Measurements from ENCODE around the gene TOM1.

The TOM1 gene

GRCh38 chr22:35367331-35367886 lies 67.7 kb downstream of the TOM1 start:
- in situ Hi-C loops (cut with HindIII; ENCODE audit: low sequenced_read_pairs): no loop called here
- TF ChIP-seq CTCF (IDR thresholded peaks at IDR 0.05; ENCODE audit: low read depth, low read length, missing control alignments): no peak
- no peak overlapping the region for H3K4me3 ChIP-seq (ENCODE audit: low read depth, low read length)
- DNase-seq (ENCODE audit: low read depth): no peak

GRCh38 chr22:35368386-35368785 lies 68.7 kb downstream of the TOM1 start:
- no peak for TF ChIP-seq CTCF (IDR thresholded peaks at IDR 0.05; ENCODE audit: low read depth, low read length, missing control alignments)
- H3K4me3 ChIP-seq (ENCODE audit: low read depth, low read length): no peak overlapping the region
- in situ Hi-C loops (cut with HindIII; ENCODE audit: low sequenced_read_pairs): no loop called here
- DNase-seq (ENCODE audit: low read depth): no peak

GRCh38 chr22:35369996-35370395 lies 70.3 kb downstream of the TOM1 start:
- no peak for TF ChIP-seq CTCF (IDR thresholded peaks at IDR 0.05; ENCODE audit: low read depth, low read length, missing control alignments)
- H3K4me3 ChIP-seq (ENCODE audit: low read depth, low read length): no peak overlapping the region
- DNase-seq (ENCODE audit: low read depth): no peak
- in situ Hi-C loops (cut with HindIII; ENCODE audit: low sequenced_read_pairs): no loop called here

- no peak for DNase-seq (ENCODE audit: low read depth)
- in situ Hi-C loops (cut with HindIII; ENCODE audit: low sequenced_read_pairs): no loop called here
- TF ChIP-seq CTCF (IDR thresholded peaks at IDR 0.05; ENCODE audit: low read depth, low read length, missing control alignments): no peak
- H3K4me3 ChIP-seq (ENCODE audit: low read depth, low read length): no peak overlapping the region
These were observed 74.1 kb downstream of the TOM1 start for GRCh38 chr22:35373781-35374180.

GRCh38 chr22:35375031-35375430 lies 75.3 kb downstream of the TOM1 start:
- DNase-seq (ENCODE audit: low read depth): peak; percentile 62
- no peak for TF ChIP-seq CTCF (IDR thresholded peaks at IDR 0.05; ENCODE audit: low read depth, low read length, missing control alignments)
- in situ Hi-C loops (cut with HindIII; ENCODE audit: low sequenced_read_pairs): no loop called here
- H3K4me3 ChIP-seq (ENCODE audit: low read depth, low read length): no peak overlapping the region

- no peak for DNase-seq (ENCODE audit: low read depth)
- in situ Hi-C loops (cut with HindIII; ENCODE audit: low sequenced_read_pairs): no loop called here
- H3K4me3 ChIP-seq (ENCODE audit: low read depth, low read length): no peak overlapping the region
- no peak for TF ChIP-seq CTCF (IDR thresholded peaks at IDR 0.05; ENCODE audit: low read depth, low read length, missing control alignments)
These were observed 75.8 kb downstream of the TOM1 start for GRCh38 chr22:35375526-35375925.
